GM12878 (cell line): ENCODE data around the gene KCNC1.

ENCODE experiments used
- GABPA ChIP-seq: IDR thresholded peaks from 2 replicates; pipeline ENCODE4 v1.6.1; 2014; ENCODE audit warnings: antibody characterized with exemption, low read depth, mild to moderate bottlenecking, inconsistent platforms
- SIN3A ChIP-seq: IDR thresholded peaks from 2 replicates; pipeline ENCODE4 v1.6.1; 2012; ENCODE audit warnings: low read depth, low read length, improper control_type of control experiment
- SMC3 ChIP-seq: IDR thresholded peaks from 2 replicates; pipeline ENCODE4 v1.6.1; 2011; ENCODE audit warnings: low read length, improper control_type of control experiment, borderline replicate concordance
- TF ChIP-seq, protein P1 (sequence below): IDR thresholded peaks from 2 replicates; pipeline ENCODE4 v1.6.1; 2011; ENCODE audit warnings: low read depth, low read length, improper control_type of control experiment, borderline replicate concordance
- TF ChIP-seq, protein P2 (sequence below): fragments of 450-650 bp; IDR thresholded peaks from 2 replicates; pipeline ENCODE4 v1.6.1; 2017; ENCODE audit warnings: mild to moderate bottlenecking
- TF ChIP-seq, protein P3 (sequence below): fragments of 150-350 bp; IDR thresholded peaks from 2 replicates; pipeline ENCODE4 v1.6.1; 2016; ENCODE audit warnings: low read depth, low read length
- TF ChIP-seq, protein P4 (sequence below), 3 experiments: IDR thresholded peaks in 2 of 3; conservative IDR thresholded peaks in 1 of 3; 2 replicates each; pipeline ENCODE4 v1.5.1; 2011; ENCODE audit warnings: low read depth in 3 of 3, low read length in 3 of 3, mild to moderate bottlenecking in 3 of 3, control low read depth in 2 of 3, moderate library complexity in 2 of 3, inconsistent platforms in 1 of 3, mixed read lengths in 1 of 3; ENCODE audit not compliant: control insufficient read depth in 2 of 3, insufficient read depth in 1 of 3; ENCODE audit errors: extremely low read depth in 1 of 3

DNA sequence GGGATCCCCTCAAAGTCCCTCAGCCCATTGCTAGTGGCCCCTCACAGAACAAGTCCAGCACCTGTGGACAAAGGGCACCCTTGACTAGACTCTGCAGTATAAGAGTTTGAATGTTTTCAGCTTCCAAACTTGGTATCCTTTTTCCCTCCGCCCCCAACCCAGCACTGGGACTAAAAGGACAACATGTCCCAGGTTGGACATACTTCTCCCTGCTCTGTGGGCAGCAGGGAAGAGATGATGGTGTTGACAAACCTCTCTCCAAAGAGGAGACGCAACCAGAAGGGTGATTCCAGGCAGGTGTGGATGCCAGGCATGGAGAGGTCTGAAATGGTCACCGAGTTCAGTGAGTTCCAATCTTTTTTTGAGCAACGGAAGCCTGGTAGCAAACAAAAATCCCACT is 19.7 kb upstream of the KCNC1 start:
- TF ChIP-seq, protein P1, sequence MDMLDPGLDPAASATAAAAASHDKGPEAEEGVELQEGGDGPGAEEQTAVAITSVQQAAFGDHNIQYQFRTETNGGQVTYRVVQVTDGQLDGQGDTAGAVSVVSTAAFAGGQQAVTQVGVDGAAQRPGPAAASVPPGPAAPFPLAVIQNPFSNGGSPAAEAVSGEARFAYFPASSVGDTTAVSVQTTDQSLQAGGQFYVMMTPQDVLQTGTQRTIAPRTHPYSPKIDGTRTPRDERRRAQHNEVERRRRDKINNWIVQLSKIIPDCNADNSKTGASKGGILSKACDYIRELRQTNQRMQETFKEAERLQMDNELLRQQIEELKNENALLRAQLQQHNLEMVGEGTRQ = no peak
- TF ChIP-seq, protein P2, sequence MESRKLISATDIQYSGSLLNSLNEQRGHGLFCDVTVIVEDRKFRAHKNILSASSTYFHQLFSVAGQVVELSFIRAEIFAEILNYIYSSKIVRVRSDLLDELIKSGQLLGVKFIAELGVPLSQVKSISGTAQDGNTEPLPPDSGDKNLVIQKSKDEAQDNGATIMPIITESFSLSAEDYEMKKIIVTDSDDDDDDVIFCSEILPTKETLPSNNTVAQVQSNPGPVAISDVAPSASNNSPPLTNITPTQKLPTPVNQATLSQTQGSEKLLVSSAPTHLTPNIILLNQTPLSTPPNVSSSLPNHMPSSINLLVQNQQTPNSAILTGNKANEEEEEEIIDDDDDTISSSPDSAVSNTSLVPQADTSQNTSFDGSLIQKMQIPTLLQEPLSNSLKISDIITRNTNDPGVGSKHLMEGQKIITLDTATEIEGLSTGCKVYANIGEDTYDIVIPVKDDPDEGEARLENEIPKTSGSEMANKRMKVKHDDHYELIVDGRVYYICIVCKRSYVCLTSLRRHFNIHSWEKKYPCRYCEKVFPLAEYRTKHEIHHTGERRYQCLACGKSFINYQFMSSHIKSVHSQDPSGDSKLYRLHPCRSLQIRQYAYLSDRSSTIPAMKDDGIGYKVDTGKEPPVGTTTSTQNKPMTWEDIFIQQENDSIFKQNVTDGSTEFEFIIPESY = no peak
- TF ChIP-seq, protein P3, sequence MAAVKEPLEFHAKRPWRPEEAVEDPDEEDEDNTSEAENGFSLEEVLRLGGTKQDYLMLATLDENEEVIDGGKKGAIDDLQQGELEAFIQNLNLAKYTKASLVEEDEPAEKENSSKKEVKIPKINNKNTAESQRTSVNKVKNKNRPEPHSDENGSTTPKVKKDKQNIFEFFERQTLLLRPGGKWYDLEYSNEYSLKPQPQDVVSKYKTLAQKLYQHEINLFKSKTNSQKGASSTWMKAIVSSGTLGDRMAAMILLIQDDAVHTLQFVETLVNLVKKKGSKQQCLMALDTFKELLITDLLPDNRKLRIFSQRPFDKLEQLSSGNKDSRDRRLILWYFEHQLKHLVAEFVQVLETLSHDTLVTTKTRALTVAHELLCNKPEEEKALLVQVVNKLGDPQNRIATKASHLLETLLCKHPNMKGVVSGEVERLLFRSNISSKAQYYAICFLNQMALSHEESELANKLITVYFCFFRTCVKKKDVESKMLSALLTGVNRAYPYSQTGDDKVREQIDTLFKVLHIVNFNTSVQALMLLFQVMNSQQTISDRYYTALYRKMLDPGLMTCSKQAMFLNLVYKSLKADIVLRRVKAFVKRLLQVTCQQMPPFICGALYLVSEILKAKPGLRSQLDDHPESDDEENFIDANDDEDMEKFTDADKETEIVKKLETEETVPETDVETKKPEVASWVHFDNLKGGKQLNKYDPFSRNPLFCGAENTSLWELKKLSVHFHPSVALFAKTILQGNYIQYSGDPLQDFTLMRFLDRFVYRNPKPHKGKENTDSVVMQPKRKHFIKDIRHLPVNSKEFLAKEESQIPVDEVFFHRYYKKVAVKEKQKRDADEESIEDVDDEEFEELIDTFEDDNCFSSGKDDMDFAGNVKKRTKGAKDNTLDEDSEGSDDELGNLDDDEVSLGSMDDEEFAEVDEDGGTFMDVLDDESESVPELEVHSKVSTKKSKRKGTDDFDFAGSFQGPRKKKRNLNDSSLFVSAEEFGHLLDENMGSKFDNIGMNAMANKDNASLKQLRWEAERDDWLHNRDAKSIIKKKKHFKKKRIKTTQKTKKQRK = no peak
- TF ChIP-seq, protein P4, sequence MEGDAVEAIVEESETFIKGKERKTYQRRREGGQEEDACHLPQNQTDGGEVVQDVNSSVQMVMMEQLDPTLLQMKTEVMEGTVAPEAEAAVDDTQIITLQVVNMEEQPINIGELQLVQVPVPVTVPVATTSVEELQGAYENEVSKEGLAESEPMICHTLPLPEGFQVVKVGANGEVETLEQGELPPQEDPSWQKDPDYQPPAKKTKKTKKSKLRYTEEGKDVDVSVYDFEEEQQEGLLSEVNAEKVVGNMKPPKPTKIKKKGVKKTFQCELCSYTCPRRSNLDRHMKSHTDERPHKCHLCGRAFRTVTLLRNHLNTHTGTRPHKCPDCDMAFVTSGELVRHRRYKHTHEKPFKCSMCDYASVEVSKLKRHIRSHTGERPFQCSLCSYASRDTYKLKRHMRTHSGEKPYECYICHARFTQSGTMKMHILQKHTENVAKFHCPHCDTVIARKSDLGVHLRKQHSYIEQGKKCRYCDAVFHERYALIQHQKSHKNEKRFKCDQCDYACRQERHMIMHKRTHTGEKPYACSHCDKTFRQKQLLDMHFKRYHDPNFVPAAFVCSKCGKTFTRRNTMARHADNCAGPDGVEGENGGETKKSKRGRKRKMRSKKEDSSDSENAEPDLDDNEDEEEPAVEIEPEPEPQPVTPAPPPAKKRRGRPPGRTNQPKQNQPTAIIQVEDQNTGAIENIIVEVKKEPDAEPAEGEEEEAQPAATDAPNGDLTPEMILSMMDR (IDR thresholded peaks at IDR 0.05 in 2 of 3, conservative IDR thresholded peaks at IDR 0.05 in 1 of 3; ENCODE audit: control insufficient read depth in 2 of 3, extremely low read depth in 1 of 3, insufficient read depth in 1 of 3, low read depth in 3 of 3, low read length in 3 of 3) = no peak
- no peak for TF ChIP-seq SIN3A
- TF ChIP-seq SMC3 = no peak
- TF ChIP-seq GABPA = no peak
